Smooth muscle cell (in vitro differentiated cells): ENCODE data around the gene HMGN3. TPM values are rescaled to one million over a fixed set of nuclear protein-coding genes. Genes with fewer than 3 reads are reported as not detected.

Source experiments
- DNase-seq: peaks from one replicate; lab custom pipeline; 2025; ENCODE audit not compliant: unreplicated experiment; lab: John Stamatoyannopoulos, UW
- H2AFZ ChIP-seq: fragments of 200-600 bp; sonication (generic); 2 replicates; pipeline ENCODE4 v1.6.0; 2016; ENCODE audit warnings: antibody characterized with exemption, low read depth, mild to moderate bottlenecking
- H3F3A ChIP-seq: fragments of 200-600 bp; sonication (generic); 2 replicates; pipeline ENCODE4 v1.6.0; 2017; ENCODE audit warnings: antibody characterized with exemption, low read depth
- H3K27ac ChIP-seq: fragments of 200-600 bp; sonication (generic); 2 replicates; pipeline ENCODE4 v1.5.1; 2016; ENCODE audit warnings: low read depth, mild to moderate bottlenecking
- H3K27me3 ChIP-seq: fragments of 200-600 bp; sonication (generic); 2 replicates; pipeline ENCODE4 v1.6.1; 2016; ENCODE audit warnings: low read depth, mild to moderate bottlenecking
- H3K36me3 ChIP-seq: fragments of 200-600 bp; sonication (generic); 2 replicates; pipeline ENCODE4 v1.5.1; 2016; ENCODE audit warnings: low read depth
- H3K4me1 ChIP-seq: fragments of 200-600 bp; sonication (generic); 2 replicates; pipeline ENCODE4 v1.5.1; 2016; ENCODE audit warnings: low read depth
- H3K4me2 ChIP-seq: fragments of 200-600 bp; sonication (generic); 2 replicates; pipeline ENCODE4 v1.6.0; 2016; ENCODE audit warnings: mild to moderate bottlenecking
- H3K4me3 ChIP-seq: fragments of 200-600 bp; sonication (generic); 2 replicates; pipeline ENCODE4 v1.5.1; 2016; ENCODE audit warnings: mild to moderate bottlenecking
- H3K79me2 ChIP-seq: fragments of 200-600 bp; sonication (generic); 2 replicates; pipeline ENCODE4 v1.6.0; 2016; ENCODE audit warnings: low read depth, mild to moderate bottlenecking
- H3K9ac ChIP-seq: fragments of 200-600 bp; sonication (generic); 2 replicates; pipeline ENCODE4 v1.6.0; 2016; ENCODE audit warnings: low read depth
- H3K9me3 ChIP-seq: fragments of 200-600 bp; sonication (generic); replicated peaks from 2 replicates; pipeline ENCODE4 v1.5.1; 2016; ENCODE audit warnings: low read depth
- H4K20me1 ChIP-seq: fragments of 200-600 bp; sonication (generic); 2 replicates; pipeline ENCODE4 v1.6.0; 2016; ENCODE audit warnings: low read depth
- WGBS: methylation state at CpG from one replicate; pipeline ENCODE4 v1.1.7; 2016; ENCODE audit warnings: low lambda C conversion rate; 5-methylcytosine and 5-hydroxymethylcytosine counted together
- polyA plus RNA-seq: library from polyadenylated mRNA; unstranded; fragments of >200 nt; fragmentation: Nextera tagmentation; extraction: Ambion mirVana; gene quantifications from 2 replicates; pipeline ENCODE4 v1.2.1, GENCODE V29; 2016
- total RNA-seq: library from RNA; depleted of rRNA; stranded (reverse); fragments of >200 nt; gene quantifications from 2 replicates; pipeline ENCODE4 v1.2.3, GENCODE V29; 2014
- TF ChIP-seq, protein P1 (sequence below): fragments of 200-600 bp; sonication (generic); IDR thresholded peaks from 2 replicates; pipeline ENCODE4 v1.5.1; 2017; ENCODE audit warnings: borderline replicate concordance, mild to moderate bottlenecking, antibody characterized with exemption; ENCODE audit not compliant: insufficient read depth, poor library complexity, severe bottlenecking

The HMGN3 gene
- total and polyA plus RNA-seq, 2 experiments from 2014 or later: 75.4 to 108 TPM

DNA sequence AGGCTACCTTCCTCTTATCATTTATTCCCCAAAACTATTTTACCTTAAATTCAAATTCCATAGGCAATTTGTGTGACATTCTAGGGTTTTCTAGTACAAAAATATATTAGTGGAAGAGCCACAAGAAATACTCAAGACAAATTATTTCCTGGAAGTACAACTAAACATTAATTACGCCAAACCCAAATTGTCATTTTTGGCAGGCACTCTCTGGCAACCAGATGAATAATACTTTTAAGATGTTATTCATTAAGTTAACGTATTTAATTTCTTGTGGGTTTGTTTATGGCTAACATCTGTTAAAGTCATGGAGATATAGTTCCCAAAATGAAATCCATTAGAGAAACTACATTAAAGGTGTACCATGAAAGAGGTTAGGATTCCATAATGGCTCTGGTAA lies 40.5 kb downstream of the HMGN3 start:
- Histone ChIP-seq H3K36me3 (no peaks in the 10 kb centered on the region), H3K27ac (no peak overlapping the region), H3K9me3 (no peaks in the 10 kb centered on the region), H2AFZ (no peak overlapping the region), H3K4me3 (no peak overlapping the region), H3K4me2 (no peak overlapping the region), H3K79me2 (no peaks in the 10 kb centered on the region), H3K9ac (no peak overlapping the region), H3F3A (no peaks in the 10 kb centered on the region), H3K27me3 (no peaks in the 10 kb centered on the region), H4K20me1 (no peaks in the 10 kb centered on the region), H3K4me1 (no peaks in the 10 kb centered on the region)
- TF ChIP-seq, protein P1, sequence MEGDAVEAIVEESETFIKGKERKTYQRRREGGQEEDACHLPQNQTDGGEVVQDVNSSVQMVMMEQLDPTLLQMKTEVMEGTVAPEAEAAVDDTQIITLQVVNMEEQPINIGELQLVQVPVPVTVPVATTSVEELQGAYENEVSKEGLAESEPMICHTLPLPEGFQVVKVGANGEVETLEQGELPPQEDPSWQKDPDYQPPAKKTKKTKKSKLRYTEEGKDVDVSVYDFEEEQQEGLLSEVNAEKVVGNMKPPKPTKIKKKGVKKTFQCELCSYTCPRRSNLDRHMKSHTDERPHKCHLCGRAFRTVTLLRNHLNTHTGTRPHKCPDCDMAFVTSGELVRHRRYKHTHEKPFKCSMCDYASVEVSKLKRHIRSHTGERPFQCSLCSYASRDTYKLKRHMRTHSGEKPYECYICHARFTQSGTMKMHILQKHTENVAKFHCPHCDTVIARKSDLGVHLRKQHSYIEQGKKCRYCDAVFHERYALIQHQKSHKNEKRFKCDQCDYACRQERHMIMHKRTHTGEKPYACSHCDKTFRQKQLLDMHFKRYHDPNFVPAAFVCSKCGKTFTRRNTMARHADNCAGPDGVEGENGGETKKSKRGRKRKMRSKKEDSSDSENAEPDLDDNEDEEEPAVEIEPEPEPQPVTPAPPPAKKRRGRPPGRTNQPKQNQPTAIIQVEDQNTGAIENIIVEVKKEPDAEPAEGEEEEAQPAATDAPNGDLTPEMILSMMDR: no peak
- no peak for DNase-seq
- 97% methylated on average over 2 of the region's 2 CpGs for WGBS

GRCh38 chr6:79189760-79190350 lies 44.6 kb downstream of the HMGN3 start:
- DNase-seq: no peak
- Histone ChIP-seq H3K36me3 (no peaks in the 10 kb centered on the region), H3K27ac (no peak overlapping the region), H4K20me1 (no peaks in the 10 kb centered on the region), H2AFZ (no peak overlapping the region), H3K4me2 (no peak overlapping the region), H3K4me1 (no peaks in the 10 kb centered on the region), H3K4me3 (no peak overlapping the region), H3F3A (no peaks in the 10 kb centered on the region), H3K27me3 (no peaks in the 10 kb centered on the region), H3K79me2 (no peaks in the 10 kb centered on the region), H3K9ac (no peak overlapping the region), H3K9me3 (no peaks in the 10 kb centered on the region)
- TF ChIP-seq, protein P1: no peak
- 89% methylated on average over 2 of the region's 2 CpGs for WGBS

DNA sequence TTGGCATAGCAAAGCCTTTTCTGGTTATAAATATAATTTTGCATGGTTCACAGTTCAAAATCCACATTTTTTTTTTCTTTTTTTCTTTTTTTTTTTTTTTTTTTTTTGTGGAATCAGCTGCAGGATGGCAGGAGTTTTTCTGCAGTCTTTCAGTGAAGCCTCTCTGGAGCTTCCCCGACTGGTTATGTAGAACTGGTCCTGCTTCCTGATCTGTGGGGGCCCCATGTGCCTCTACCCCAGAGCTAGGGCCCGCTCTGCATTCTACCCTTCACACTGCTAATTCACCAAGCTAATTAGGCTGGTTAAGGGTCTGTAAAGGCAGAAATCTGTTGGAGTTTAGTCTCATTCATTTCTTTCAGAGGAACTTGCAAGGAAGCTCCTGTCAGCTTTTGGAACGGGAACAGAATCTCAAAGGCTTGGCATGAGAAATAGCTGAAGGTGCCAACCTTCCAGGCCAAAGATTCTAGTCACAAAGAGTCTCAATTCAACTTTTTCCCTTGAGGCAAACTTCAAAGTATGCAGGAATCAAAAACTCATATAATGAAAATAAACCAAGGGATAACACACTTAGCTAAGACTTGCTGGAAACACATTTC lies 45.5 kb downstream of the HMGN3 start:
- 76% methylated on average over 3 of the region's 3 CpGs for WGBS
- H3K4me2 ChIP-seq: no peak overlapping the region
- no peaks in the 10 kb centered on the region for H3K27me3 ChIP-seq
- TF ChIP-seq, protein P1: no peak
- no peak overlapping the region for H3K9ac ChIP-seq
- no peaks in the 10 kb centered on the region for H3F3A ChIP-seq
- H4K20me1 ChIP-seq: no peaks in the 10 kb centered on the region
- no peak overlapping the region for H2AFZ ChIP-seq
- no peaks in the 10 kb centered on the region for H3K36me3 ChIP-seq
- no peaks in the 10 kb centered on the region for H3K79me2 ChIP-seq
- H3K4me3 ChIP-seq: no peak overlapping the region
- no peaks in the 10 kb centered on the region for H3K9me3 ChIP-seq
- DNase-seq: no peak
- no peak overlapping the region for H3K27ac ChIP-seq
- H3K4me1 ChIP-seq: no peaks in the 10 kb centered on the region

GRCh38 chr6:79188107-79188506 lies 46.4 kb downstream of the HMGN3 start:
- Histone ChIP-seq H4K20me1 (no peaks in the 10 kb centered on the region), H3K4me1 (no peaks in the 10 kb centered on the region), H3K4me2 (no peak overlapping the region), H3K79me2 (no peaks in the 10 kb centered on the region), H3K4me3 (no peak overlapping the region), H3K27me3 (no peaks in the 10 kb centered on the region), H2AFZ (no peak overlapping the region), H3F3A (no peaks in the 10 kb centered on the region), H3K9me3 (no peaks in the 10 kb centered on the region), H3K9ac (no peak overlapping the region), H3K27ac (no peak overlapping the region), H3K36me3 (no peaks in the 10 kb centered on the region)
- DNase-seq: no peak
- WGBS: 94% methylated on average over 2 of the region's 2 CpGs
- TF ChIP-seq, protein P1: no peak
